ENCODE data around the gene PARD6G. TPM values are rescaled to one million over a fixed set of nuclear protein-coding genes. Genes with fewer than 3 reads are reported as not detected.
A peak's percentile ranks its signal among the peaks of the same experiment; 100 is the strongest.
"Not testable (repeated sequence)": the region's sequence is repeated elsewhere in the genome, so short reads cannot be mapped to it uniquely, and the experiment has no call there.

PARD6G gene
- total RNA-seq, 4 donors from 2014 or later = 33.3 to 64.1 (median 46.2) TPM

GRCh38 chr18:80228051-80228848, 19.1 kb downstream of the PARD6G start:
- H3K36me3 ChIP-seq = no peaks in the 10 kb centered on the region
- H3K4me3 ChIP-seq (replicated peaks in 1 of 3) = no peak overlapping the region
- H3K4me1 ChIP-seq = peaks cover 6 to 22% of the 10 kb centered on the region in 2 donors
- no peak overlapping the region for H3K27ac ChIP-seq
- TF ChIP-seq POLR2A (IDR thresholded peaks at IDR 0.05) (no peak), CTCF (IDR thresholded peaks at IDR 0.05) (no peak)
- H3K27me3 ChIP-seq = no peaks in the 10 kb centered on the region
- no peaks in the 10 kb centered on the region for H3K9me3 ChIP-seq
- no peak for DNase-seq
- intact Hi-C loops (cut with DNase I) = no loop called here
- WGBS, 2 donors = 80 to 90% methylated on average over 15 to 16 of the region's 18 CpGs

GRCh38 chr18:80227472-80227871, 19.8 kb downstream of the PARD6G start:
- 54 to 73% methylated on average over 1 to 5 of the region's 5 CpGs for WGBS, 2 donors
- Histone ChIP-seq H3K36me3 (no peaks in the 10 kb centered on the region), H3K9me3 (no peaks in the 10 kb centered on the region), H3K4me3 (replicated peaks in 1 of 3) (no peak overlapping the region), H3K4me1 (peaks cover 6 to 18% of the 10 kb centered on the region in 2 donors), H3K27ac (no peak overlapping the region), H3K27me3 (no peaks in the 10 kb centered on the region)
- intact Hi-C loops (cut with DNase I) = no loop called here
- TF ChIP-seq CTCF (IDR thresholded peaks at IDR 0.05) (no peak), POLR2A (IDR thresholded peaks at IDR 0.05) (no peak)
- DNase-seq = peak; percentile 46 to 57

GRCh38 chr18:80225685-80226084, 21.6 kb downstream of the PARD6G start:
- H3K4me3 ChIP-seq (replicated peaks in 1 of 3) = no peak overlapping the region
- DNase-seq = no peak
- no peak for TF ChIP-seq CTCF (IDR thresholded peaks at IDR 0.05)
- TF ChIP-seq POLR2A (IDR thresholded peaks at IDR 0.05) = no peak
- no peak overlapping the region for H3K27ac ChIP-seq
- no peaks in the 10 kb centered on the region for H3K9me3 ChIP-seq
- no peaks in the 10 kb centered on the region for H3K36me3 ChIP-seq
- H3K4me1 ChIP-seq = peaks cover 6 to 18% of the 10 kb centered on the region in 2 donors
- WGBS, 2 donors = 77 to 89% methylated on average over 4 of the region's 4 CpGs
- intact Hi-C loops (cut with DNase I) = no loop called here
- no peaks in the 10 kb centered on the region for H3K27me3 ChIP-seq

- no peak overlapping the region for H3K27ac ChIP-seq
- H3K36me3 ChIP-seq = no peaks in the 10 kb centered on the region
- H3K9me3 ChIP-seq = no peaks in the 10 kb centered on the region
- no peak overlapping the region for H3K4me3 ChIP-seq (replicated peaks in 1 of 3)
- TF ChIP-seq POLR2A (IDR thresholded peaks at IDR 0.05) (no peak), CTCF (IDR thresholded peaks at IDR 0.05) (no peak)
- H3K27me3 ChIP-seq = no peaks in the 10 kb centered on the region
- DNase-seq = no peak
- 71 to 82% methylated on average over 4 of the region's 4 CpGs for WGBS, 2 donors
- H3K4me1 ChIP-seq = peaks cover 6 to 17% of the 10 kb centered on the region in 2 donors
- intact Hi-C loops (cut with DNase I) = no loop called here
These were observed 23.6 kb downstream of the PARD6G start for GRCh38 chr18:80223581-80224148.

GRCh38 chr18:80219488-80219887, 27.8 kb downstream of the PARD6G start:
- DNase-seq; H3K4me3 ChIP-seq (replicated peaks in 1 of 3); H3K9me3 ChIP-seq; H3K4me1 ChIP-seq; H3K36me3 ChIP-seq; intact Hi-C loops (cut with DNase I); H3K27me3 ChIP-seq; H3K27ac ChIP-seq: not testable (repeated sequence)
- WGBS, 2 donors = 96 to 98% methylated on average over 4 of the region's 4 CpGs

Measured in thyroid gland (tissue), 4 donors.